SK-N-SH (cell line): ENCODE results near the gene TTC31.

ENCODE experiments used
- CTCF ChIP-seq: fragments of 200-600 bp; sonication (generic); IDR thresholded peaks from 2 replicates; pipeline ENCODE4 v1.6.1; 2017; ENCODE audit warnings: antibody characterized with exemption, mild to moderate bottlenecking, moderate library complexity
- ELF1 ChIP-seq: IDR thresholded peaks from 2 replicates; pipeline ENCODE4 v1.4.0; 2012
- EP300 ChIP-seq, 2 experiments: IDR thresholded peaks; 2 replicates each; pipeline versions ENCODE4 v1.4.0 to v1.6.1; 2012; ENCODE audit warnings: borderline replicate concordance in 1 of 2, low read depth in 1 of 2, low read length in 1 of 2
- JUND ChIP-seq: IDR thresholded peaks from 2 replicates; pipeline ENCODE4 v1.4.0; 2012
- MAX ChIP-seq: IDR thresholded peaks from 2 replicates; pipeline ENCODE4 v1.4.0; 2012; ENCODE audit warnings: low read depth
- MXI1 ChIP-seq: IDR thresholded peaks from 2 replicates; pipeline ENCODE4 v1.6.1; 2012; ENCODE audit warnings: mild to moderate bottlenecking, low read depth, low read length, improper control_type of control experiment
- POLR2AphosphoS5 ChIP-seq: IDR thresholded peaks from 2 replicates; pipeline ENCODE4 v1.6.1; 2012; ENCODE audit warnings: low read depth, low read length
- RFX5 ChIP-seq: IDR thresholded peaks from 2 replicates; pipeline ENCODE4 v1.6.1; 2012; ENCODE audit warnings: mild to moderate bottlenecking, improper control_type of control experiment, low read length
- SMC3 ChIP-seq: IDR thresholded peaks from 2 replicates; pipeline ENCODE4 v1.6.1; 2012; ENCODE audit warnings: low read depth, low read length, improper control_type of control experiment
- USF1 ChIP-seq: IDR thresholded peaks from 2 replicates; pipeline ENCODE4 v1.4.0; 2012; ENCODE audit warnings: low read depth, borderline replicate concordance
- ZBTB33 ChIP-seq: IDR thresholded peaks from 2 replicates; pipeline ENCODE4 v1.4.0; 2012; ENCODE audit warnings: low read depth, borderline replicate concordance

- TF ChIP-seq CTCF (no peak), EP300 (IDR thresholded peaks at IDR 0.05; ENCODE audit: borderline replicate concordance in 1 of 2, low read depth in 1 of 2, low read length in 1 of 2) (no peak), POLR2AphosphoS5 (no peak), RFX5 (no peak), MAX (no peak), ELF1 (no peak), MXI1 (no peak), ZBTB33 (no peak), JUND (no peak), USF1 (no peak), SMC3 (no peak)
Measured at GRCh38 chr2:74441690-74442482, 41.0 kb upstream of the TTC31 start, which contains the start of gene RTKN.
